B cell (primary cell): ENCODE results near the gene GORASP2. TPM values are rescaled to one million over a fixed set of nuclear protein-coding genes. Genes with fewer than 3 reads are reported as not detected.

Experiments
- ATAC-seq: fragments of 200-7000 bp; cut with Tn5 transposase; one replicate; pipeline ENCODE4 v1.10.0; 2021; ENCODE audit warnings: low read depth, mild to moderate bottlenecking, moderate number of reproducible peaks, moderate library complexity
- CTCF ChIA-PET: fragments of 350-600 bp; sonication (Branson Sonifier 250); formaldehyde crosslinking; loops from one replicate; lab custom pipeline; 2021; ENCODE audit warnings: antibody characterized with exemption, inconsistent platforms; lab: Charles Lee
- POLR2A ChIA-PET: fragments of 350-600 bp; sonication (Branson Sonifier 250); formaldehyde crosslinking; loops from one replicate; lab custom pipeline; 2021; ENCODE audit warnings: antibody characterized with exemption; lab: Charles Lee
- DNase-seq: peaks from one replicate; pipeline ENCODE4 v3.0.0; 2013
- H2AFZ ChIP-seq: 2 replicates; pipeline ENCODE4 v1.6.1; 2012; ENCODE audit warnings: mild to moderate bottlenecking, low read depth, low read length; ENCODE audit not compliant: insufficient read depth, poor library complexity, severe bottlenecking
- H3K27ac ChIP-seq, 2 donors: 1 replicate in 1 of 2; 2 replicates in 1 of 2; pipeline ENCODE4 v1.5.1; 2012 to 2013; ENCODE audit warnings: low read length in 2 of 2, mild to moderate bottlenecking in 2 of 2, moderate library complexity in 1 of 2
- H3K27me3 ChIP-seq, 4 experiments: fragments of 200-600 bp in 1 of 4; sonication (generic) in 1 of 4; replicated peaks in 1 of 4; 1 replicate in 2 of 4; 2 replicates in 2 of 4; pipeline versions ENCODE4 v1.6.1 to v1.7.0; 2013 to 2016; ENCODE audit warnings: low read length in 3 of 4, mild to moderate bottlenecking in 2 of 4, mixed read lengths in 1 of 4, moderate library complexity in 1 of 4; ENCODE audit not compliant: insufficient read depth in 4 of 4, control insufficient read depth in 3 of 4; ENCODE audit errors: control extremely low read depth in 1 of 4
- H3K36me3 ChIP-seq, 2 experiments: replicated peaks in 1 of 2; 1 replicate in 1 of 2; 2 replicates in 1 of 2; pipeline versions ENCODE4 v1.6.1 to v1.7.1; 2013; ENCODE audit warnings: low read length in 1 of 2; ENCODE audit not compliant: insufficient read depth in 2 of 2, control insufficient read depth in 1 of 2; ENCODE audit errors: control extremely low read depth in 1 of 2, extremely low read depth in 1 of 2
- H3K4me1 ChIP-seq, 2 donors: fragments of 200-600 bp in 1 of 2; sonication (generic) in 1 of 2; 1 replicate in 1 of 2; 2 replicates in 1 of 2; pipeline versions ENCODE4 v1.5.1 to v1.6.1; 2013 to 2017; ENCODE audit warnings: low read length in 2 of 2; ENCODE audit not compliant: control insufficient read depth in 2 of 2, insufficient read depth in 2 of 2
- H3K4me2 ChIP-seq: replicated peaks from 2 replicates; pipeline ENCODE3; 2012; ENCODE audit warnings: mild to moderate bottlenecking, low read depth, low read length; ENCODE audit not compliant: poor library complexity, severe bottlenecking
- H3K4me3 ChIP-seq, 5 experiments: fragments of 200-600 bp in 1 of 5; sonication (generic) in 1 of 5; 1 replicate in 3 of 5; 2 replicates in 2 of 5; pipeline versions ENCODE4 v1.5.1 to v1.7.0; 2011 to 2016; ENCODE audit warnings: low read length in 4 of 5, mild to moderate bottlenecking in 4 of 5, low read depth in 2 of 5, control low read depth in 1 of 5, moderate library complexity in 1 of 5; ENCODE audit not compliant: insufficient read depth in 1 of 5; ENCODE audit errors: control extremely low read depth in 1 of 5, extremely low read depth in 1 of 5
- H3K79me2 ChIP-seq: fragments of 200-600 bp; sonication (generic); one replicate; pipeline ENCODE4 v1.6.0; 2016; ENCODE audit warnings: low read length; ENCODE audit not compliant: control insufficient read depth, insufficient read depth
- H3K9ac ChIP-seq: fragments of 200-600 bp; sonication (generic); 2 replicates; pipeline ENCODE4 v1.6.1; 2017; ENCODE audit warnings: mild to moderate bottlenecking, low read length, moderate library complexity
- H3K9me3 ChIP-seq, 3 donors: one replicate each; pipeline versions ENCODE4 v1.6.1 to v1.7.1; 2013; ENCODE audit warnings: low read length in 2 of 3; ENCODE audit not compliant: control insufficient read depth in 2 of 3, insufficient read depth in 1 of 3; ENCODE audit errors: control extremely low read depth in 1 of 3
- H4K20me1 ChIP-seq: 2 replicates; pipeline ENCODE4 v1.6.0; 2012; ENCODE audit warnings: mild to moderate bottlenecking, low read length; ENCODE audit not compliant: insufficient read depth, control insufficient read depth, poor library complexity, severe bottlenecking
- H3K27ac Mint-ChIP-seq: one replicate; pipeline ENCODE4 v1.8.0; 2021; ENCODE audit warnings: mixed read lengths
- H3K27me3 Mint-ChIP-seq: one replicate; pipeline ENCODE4 v1.8.0; 2021; ENCODE audit warnings: mixed read lengths
- H3K4me1 Mint-ChIP-seq: one replicate; pipeline ENCODE4 v1.8.0; 2021; ENCODE audit warnings: mixed read lengths
- H3K4me3 Mint-ChIP-seq: one replicate; pipeline ENCODE4 v1.8.0; 2021; ENCODE audit warnings: mixed read lengths
- H3K9me3 Mint-ChIP-seq: one replicate; pipeline ENCODE4 v1.8.0; 2022; ENCODE audit warnings: mixed read lengths; ENCODE audit not compliant: insufficient read depth
- CTCF ChIP-seq: fragments of 200-600 bp; IDR thresholded peaks from one replicate; pipeline ENCODE4 v1.8.0; 2022; ENCODE audit warnings: antibody characterized with exemption, mild to moderate bottlenecking
- EZH2 ChIP-seq: IDR thresholded peaks from 2 replicates; pipeline ENCODE4 v1.6.1; 2012; ENCODE audit warnings: borderline replicate concordance, low read depth, mild to moderate bottlenecking, moderate library complexity, low read length; ENCODE audit not compliant: insufficient read depth, poor library complexity, severe bottlenecking
- WGBS: methylation state at CpG from one replicate; pipeline ENCODE4 v1.1.5; 2013; ENCODE audit warnings: missing lambda C conversion rate; ENCODE audit not compliant: insufficient coverage; 5-methylcytosine and 5-hydroxymethylcytosine counted together
- intact Hi-C: fragments of 100-400 bp; cut with micrococcal nuclease; formaldehyde crosslinking; loops from one replicate; pipeline ENCODE4 v1.10.0; 2022
- polyA plus RNA-seq: library from polyadenylated mRNA; depleted of rRNA; stranded (reverse); fragments of >200 nt; gene quantifications from 2 replicates; pipeline ENCODE4 v1.2.3, GENCODE V29; 2012
- total RNA-seq, 2 donors: library from RNA; stranded (reverse); fragments of 120-200 nt in 1 of 2; gene quantifications; 1 replicate in 1 of 2; 2 replicates in 1 of 2; pipeline versions ENCODE4 v1.2.3 to v1.2.4, GENCODE V29; 2013 to 2022

Gene GORASP2
- total and polyA plus RNA-seq, 2 donors (not counting 1 experiment from before 2014, with no cell fraction given): 40.5 to 50.5 TPM

GRCh38 chr2:170965446-170966225, 36.6 kb downstream of the GORASP2 start:
- H3K27ac ChIP-seq: no peak overlapping the region
- DNase-seq: no peak
- Mint-ChIP-seq H3K4me1 (no peaks in the 10 kb centered on the region), H3K4me3 (no peak overlapping the region), H3K27me3 (no peaks in the 10 kb centered on the region), H3K9me3 (no peaks in the 10 kb centered on the region), H3K27ac (no peak overlapping the region)
- H3K27me3 ChIP-seq: no peaks in the 10 kb centered on the region
- H3K4me1 ChIP-seq: no peaks in the 10 kb centered on the region
- peaks cover 0 to 53% of the 10 kb centered on the region in 2 experiments for H3K36me3 ChIP-seq
- no peak overlapping the region for H3K9ac ChIP-seq
- no peaks in the 10 kb centered on the region for H3K79me2 ChIP-seq
- no peak overlapping the region for H2AFZ ChIP-seq
- CTCF ChIA-PET: interaction anchor here (0.7 kb wide), 1 partner anchor 20 kb away, joined by 4 read pairs; no protein-coding TSS in a partner anchor
- TF ChIP-seq EZH2: no peak
- no peak for TF ChIP-seq CTCF
- H3K4me3 ChIP-seq: no peak overlapping the region
- intact Hi-C loops: no loop called here
- H3K4me2 ChIP-seq: no peak overlapping the region
- no peak for ATAC-seq
- POLR2A ChIA-PET: no interaction called here
- no peaks in the 10 kb centered on the region for H3K9me3 ChIP-seq
- 90% methylated on average over 15 of the region's 20 CpGs for WGBS
- H4K20me1 ChIP-seq: no peaks in the 10 kb centered on the region
